SK-N-MC (cell line): ENCODE measurements around the gene ELOVL1.

Source experiments
- EZH2 ChIP-seq: fragments of 200-600 bp; sonication (generic); IDR thresholded peaks from one replicate; pipeline ENCODE4 v1.6.1; 2017; ENCODE audit warnings: antibody characterized with exemption
- FOXP2 ChIP-seq: optimal IDR thresholded peaks from 2 replicates; pipeline ENCODE3; 2011; ENCODE audit warnings: mild to moderate bottlenecking, moderate library complexity; ENCODE audit not compliant: insufficient read depth; ENCODE audit errors: extremely low read length, control extremely low read depth
- POLR2AphosphoS5 ChIP-seq: IDR thresholded peaks from 2 replicates; pipeline ENCODE4 v1.6.1; 2012; ENCODE audit warnings: mild to moderate bottlenecking, low read depth, low read length, borderline replicate concordance

- no peak for TF ChIP-seq EZH2
- no peak for TF ChIP-seq POLR2AphosphoS5
- TF ChIP-seq FOXP2 = no peak
Observed at GRCh38 chr1:43340559-43340958, 27.3 kb downstream of the ELOVL1 start.
